AG09309 (cell line): Measurements from ENCODE around the gene NEDD8.

ENCODE experiments used
- DNase-seq: peaks from one replicate; pipeline ENCODE4 v3.0.0-alpha.2; 2010; ENCODE audit warnings: low read depth
- H3K4me3 ChIP-seq: 2 replicates; pipeline ENCODE4 v1.5.1; 2011; ENCODE audit warnings: mild to moderate bottlenecking, low read depth, low read length, moderate library complexity; ENCODE audit not compliant: control insufficient read depth
- CTCF ChIP-seq: IDR thresholded peaks from 2 replicates; pipeline ENCODE4 v1.5.1; 2011; ENCODE audit warnings: mild to moderate bottlenecking, low read depth, low read length, inconsistent platforms; ENCODE audit not compliant: insufficient read depth, control insufficient read depth; ENCODE audit errors: missing control alignments

The NEDD8 gene

DNA sequence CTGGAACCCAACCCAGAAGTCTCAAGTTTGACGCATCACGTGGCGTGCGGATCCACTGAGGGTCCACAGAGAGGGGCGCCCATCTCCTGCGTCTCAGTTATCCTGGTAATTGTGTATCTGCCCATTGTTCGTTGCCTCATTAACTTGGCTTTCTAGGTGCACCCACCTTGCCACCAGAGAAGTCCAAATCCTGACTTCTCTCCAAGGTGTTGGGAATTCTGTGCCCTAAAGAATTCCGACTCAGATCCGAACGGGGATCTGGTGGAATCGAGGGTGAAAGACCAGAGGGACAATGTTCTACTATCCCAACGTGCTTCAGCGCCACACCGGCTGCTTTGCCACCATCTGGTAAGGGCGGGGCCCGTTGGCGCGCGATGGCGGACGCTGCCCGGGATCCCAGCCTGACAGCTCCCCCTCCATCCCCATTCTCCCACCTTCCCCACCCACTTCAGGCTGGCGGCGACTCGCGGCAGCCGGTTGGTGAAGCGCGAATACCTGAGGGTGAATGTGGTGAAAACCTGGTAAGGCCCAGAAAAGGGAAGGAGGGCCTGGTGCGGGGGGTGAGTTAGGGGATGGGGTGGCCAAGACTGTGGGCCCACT lies 59.8 kb downstream of the NEDD8 start:
- H3K4me3 ChIP-seq, result no peak overlapping the region
- DNase-seq, result no peak
- no peak for TF ChIP-seq CTCF

GRCh38 chr14:24171422-24172260 lies 60.5 kb downstream of the NEDD8 start, which contains the start of gene REC8:
Gene REC8, plus strand, starts transcription at chr14:24172080. Its CDS starts 473 bp downstream, at chr14:24172553.
- no peak for DNase-seq
- no peak within 1 kb of the TSS for H3K4me3 ChIP-seq
- TF ChIP-seq CTCF, result no peak

GRCh38 chr14:24167469-24168114 lies 64.6 kb downstream of the NEDD8 start:
- no peak for TF ChIP-seq CTCF
- DNase-seq, result no peak
- no peak overlapping the region for H3K4me3 ChIP-seq
